NCI-H146 treated with DMSO at 0.1 percent for 48 hours (cell line): ENCODE data around the gene RIN3.

Experiments
- DNase-seq: peaks from one replicate; lab custom pipeline; 2025; ENCODE audit not compliant: unreplicated experiment; lab: John Stamatoyannopoulos, UW

Gene RIN3

DNA sequence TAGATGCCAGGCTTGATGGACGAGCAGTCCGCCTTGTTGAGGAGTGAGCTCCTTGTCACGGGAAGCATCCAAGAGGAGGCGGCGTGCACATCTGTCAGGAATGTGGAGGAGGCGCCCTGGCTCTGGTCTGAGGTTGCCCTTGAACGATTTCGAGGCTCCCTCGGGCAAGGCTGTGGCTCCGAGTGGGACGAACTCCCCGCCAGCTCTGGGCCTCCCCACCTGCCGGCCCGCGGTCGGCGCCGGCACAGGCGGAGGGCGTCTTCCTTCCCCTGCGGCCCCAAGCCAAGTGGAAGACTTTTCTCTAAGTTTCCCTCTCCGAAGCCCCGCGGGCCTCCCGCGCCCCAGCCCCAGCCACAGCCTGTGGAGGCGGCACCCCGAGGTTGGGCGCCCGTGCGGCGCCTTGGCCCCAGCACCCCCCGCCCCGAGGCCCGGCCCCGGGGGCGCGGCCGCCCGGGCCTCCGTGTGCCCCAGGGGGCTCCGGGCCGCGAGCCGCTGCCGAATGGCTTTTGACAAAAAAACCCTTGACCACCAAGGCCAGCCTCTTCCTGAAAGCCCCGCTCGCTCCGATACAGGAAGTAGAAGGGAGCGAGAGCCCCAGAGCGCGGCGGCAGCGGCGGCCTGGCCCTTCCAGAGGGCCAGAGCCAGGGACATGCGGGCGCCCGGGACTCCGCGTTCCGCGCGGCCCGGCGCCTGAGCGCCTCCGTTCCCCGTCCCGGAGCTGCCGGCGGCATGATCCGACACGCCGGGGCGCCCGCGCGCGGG is at the start of gene RIN3:
TSS of gene RIN3 (plus strand) at position 578 of the 762 bp plus-strand sequence. CDS start at position 730, 152 bp downstream.
- DNase-seq, result no peak

- no peak for DNase-seq
Measured at GRCh38 chr14:92464156-92464555, 49.4 kb upstream of the RIN3 start.

- no peak for DNase-seq
Measured at GRCh38 chr14:92464716-92465115, 48.9 kb upstream of the RIN3 start.

DNA sequence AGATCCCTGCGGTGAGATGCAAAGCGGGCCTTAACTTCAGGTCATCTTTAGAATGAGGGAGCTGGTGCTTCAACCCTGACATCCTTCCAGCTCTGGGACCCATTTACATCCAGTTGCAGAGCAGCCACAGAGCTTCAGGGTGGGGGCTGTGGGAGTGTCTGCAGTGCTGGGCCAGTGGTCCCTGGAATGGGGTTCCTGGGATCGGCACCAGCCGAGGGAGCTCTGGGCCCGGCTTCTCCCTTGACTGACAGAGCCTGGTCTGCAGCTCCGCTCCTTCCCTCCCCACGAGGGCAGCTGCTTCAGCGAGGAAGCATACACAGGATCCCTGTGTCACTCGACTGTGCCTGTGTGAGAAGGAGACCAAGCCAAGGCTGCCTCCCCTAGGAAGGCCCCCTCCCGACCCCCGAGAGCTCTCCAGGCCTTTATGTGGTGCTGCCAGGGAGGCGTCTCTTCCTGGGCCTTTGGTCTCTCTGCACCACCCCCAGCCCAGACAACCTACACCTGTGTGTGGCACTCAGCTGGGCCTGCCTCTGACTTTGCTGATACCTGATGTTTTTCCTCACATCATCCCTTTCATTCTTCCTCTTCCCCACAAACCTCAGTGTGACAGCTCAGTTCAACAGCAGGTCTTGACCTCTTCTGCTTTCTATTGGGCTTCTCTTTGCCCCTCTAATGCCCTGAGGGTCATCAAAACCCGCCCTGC is 48.1 kb upstream of the RIN3 start:
- no peak for DNase-seq

DNA sequence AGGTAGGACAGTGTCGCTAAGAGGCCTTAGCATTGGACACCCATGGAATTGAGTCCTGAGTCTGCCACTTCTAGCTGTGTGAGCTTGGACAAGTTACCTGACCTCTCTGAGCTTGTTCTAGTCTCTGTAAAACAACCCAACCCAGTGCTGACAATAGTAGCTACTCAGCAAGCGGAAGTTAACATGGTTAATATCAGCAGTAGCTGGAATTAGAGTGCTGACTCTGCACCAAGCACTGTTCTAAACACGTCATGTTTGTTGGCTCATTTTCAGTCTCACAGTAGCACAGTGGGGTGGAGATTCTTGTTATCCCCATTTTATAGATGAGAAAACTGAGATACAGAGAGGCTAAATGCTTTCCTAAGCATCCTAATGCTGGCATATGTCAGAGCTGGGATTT is 47.5 kb upstream of the RIN3 start:
- no peak for DNase-seq

GRCh38 chr14:92469515-92469914 is 44.1 kb upstream of the RIN3 start:
- no peak for DNase-seq

DNA sequence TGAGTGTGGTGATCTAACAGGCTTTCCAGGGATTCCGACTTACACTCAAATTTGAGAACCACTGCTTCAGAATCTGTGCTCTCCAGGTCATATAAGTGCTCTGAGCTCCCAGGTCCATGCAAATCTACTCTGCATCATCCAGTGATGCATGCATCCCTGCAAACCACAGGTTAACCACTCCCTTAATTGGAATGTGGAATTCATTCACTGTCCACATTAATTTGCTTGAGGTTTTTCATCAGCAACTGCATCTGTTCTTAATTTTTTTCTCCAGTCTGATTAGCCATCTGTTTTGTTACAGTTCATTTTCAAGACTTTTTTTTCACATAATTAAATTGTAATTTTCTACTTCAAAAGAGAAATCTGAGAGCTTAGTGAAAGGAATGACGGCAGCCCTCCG is 43.4 kb upstream of the RIN3 start:
- no peak for DNase-seq

GRCh38 chr14:92470811-92471210 is 42.8 kb upstream of the RIN3 start:
- no peak for DNase-seq

DNA sequence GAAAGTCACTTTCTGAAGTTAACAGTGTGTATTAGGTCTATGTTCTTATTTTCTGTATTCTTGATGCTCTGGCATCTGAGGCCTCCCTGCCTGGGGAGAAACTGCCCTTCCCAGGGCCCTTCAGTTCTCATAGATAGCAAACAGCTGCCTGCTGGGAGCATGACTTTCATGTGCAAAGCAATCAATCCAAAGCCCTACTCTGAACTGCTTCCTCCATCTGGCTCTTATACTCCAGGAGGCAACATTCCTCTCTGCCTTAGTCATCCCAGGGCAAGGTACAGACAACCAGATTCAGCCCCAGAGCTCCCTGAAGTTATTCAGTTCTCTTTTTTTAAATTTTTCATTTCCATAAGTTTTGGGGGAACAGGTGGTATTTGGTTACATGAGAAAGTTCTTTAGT is 41.7 kb upstream of the RIN3 start:
- DNase-seq, result no peak

DNA sequence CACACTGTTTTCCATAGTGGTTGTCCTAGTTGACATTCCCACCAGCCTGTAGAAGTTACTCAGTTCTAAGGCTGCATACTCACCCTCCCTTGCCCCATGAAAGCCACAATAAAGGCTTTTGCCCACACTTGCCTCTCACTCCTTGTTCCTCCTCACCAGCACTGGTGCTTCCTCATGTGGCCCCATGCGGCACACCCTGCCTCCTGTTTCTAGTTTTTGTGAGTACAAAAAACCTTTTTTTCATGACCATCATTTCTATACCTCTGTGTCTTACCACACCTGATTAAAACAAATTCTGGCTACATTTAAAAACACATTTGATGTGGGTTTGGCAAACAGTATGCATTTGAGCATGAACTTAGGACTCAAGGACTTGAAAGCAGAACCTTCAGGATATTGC is 40.7 kb upstream of the RIN3 start:
- no peak for DNase-seq

DNA sequence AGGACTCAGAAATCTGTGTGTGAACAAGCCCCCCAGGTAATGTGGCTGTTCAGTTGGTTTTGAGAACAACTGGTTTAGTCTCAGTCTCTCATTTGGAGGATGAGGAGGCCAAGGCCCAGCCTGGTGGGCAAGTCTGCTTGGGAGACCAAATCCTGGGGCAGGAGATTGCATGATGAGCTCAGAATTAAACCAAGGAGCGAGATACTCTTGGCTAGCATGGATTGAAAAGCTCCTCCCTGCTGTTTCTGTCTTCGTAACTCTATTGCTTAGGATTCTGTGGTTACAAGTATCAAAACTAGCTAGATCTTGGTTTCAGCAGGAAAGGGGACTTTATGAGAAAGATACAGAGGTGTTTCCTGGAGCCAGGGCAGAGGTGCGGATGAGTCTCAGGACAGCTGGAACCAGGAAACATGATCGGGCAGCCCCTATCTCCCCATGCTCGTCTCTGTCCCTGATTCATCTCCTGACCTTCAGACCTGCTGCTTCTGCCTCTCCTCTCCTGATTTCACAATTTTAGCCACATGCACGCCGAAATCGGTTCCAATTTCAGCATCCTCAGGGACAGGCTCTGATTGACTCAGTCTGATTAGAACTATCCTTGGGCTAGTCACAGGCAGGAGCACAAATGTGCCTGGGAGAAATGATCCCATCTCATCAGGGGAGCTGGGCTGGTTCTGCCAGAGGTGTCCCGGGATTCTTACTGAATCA is 40.2 kb upstream of the RIN3 start:
- no peak for DNase-seq

- DNase-seq, result no peak
Measured at GRCh38 chr14:92473969-92474535, 39.5 kb upstream of the RIN3 start.

- DNase-seq, result no peak
Measured at GRCh38 chr14:92475037-92475436, 38.5 kb upstream of the RIN3 start.

- DNase-seq, result no peak
Measured at GRCh38 chr14:92475451-92476187, 38.0 kb upstream of the RIN3 start.

GRCh38 chr14:92480856-92481255 is 32.7 kb upstream of the RIN3 start:
- no peak for DNase-seq

DNA sequence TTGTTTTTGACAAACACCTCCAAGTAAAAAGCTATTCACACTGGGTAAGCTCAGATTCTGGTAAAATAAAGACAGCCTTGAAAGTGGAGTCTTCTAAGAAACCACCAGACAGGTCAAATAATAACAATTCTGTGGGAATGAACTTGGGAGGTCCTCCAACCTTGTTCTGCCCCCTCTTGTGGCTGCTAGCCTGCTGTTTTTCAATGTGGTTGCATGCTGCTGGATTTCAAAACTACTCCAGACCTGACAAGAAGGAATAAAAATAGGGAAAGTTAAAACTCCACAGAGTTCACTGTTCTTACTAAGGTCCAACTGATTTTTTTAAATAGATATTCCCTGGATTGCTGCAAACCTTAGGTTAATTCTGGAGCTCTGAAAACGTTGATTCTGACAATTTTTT is 32.2 kb upstream of the RIN3 start:
- DNase-seq, result no peak

DNA sequence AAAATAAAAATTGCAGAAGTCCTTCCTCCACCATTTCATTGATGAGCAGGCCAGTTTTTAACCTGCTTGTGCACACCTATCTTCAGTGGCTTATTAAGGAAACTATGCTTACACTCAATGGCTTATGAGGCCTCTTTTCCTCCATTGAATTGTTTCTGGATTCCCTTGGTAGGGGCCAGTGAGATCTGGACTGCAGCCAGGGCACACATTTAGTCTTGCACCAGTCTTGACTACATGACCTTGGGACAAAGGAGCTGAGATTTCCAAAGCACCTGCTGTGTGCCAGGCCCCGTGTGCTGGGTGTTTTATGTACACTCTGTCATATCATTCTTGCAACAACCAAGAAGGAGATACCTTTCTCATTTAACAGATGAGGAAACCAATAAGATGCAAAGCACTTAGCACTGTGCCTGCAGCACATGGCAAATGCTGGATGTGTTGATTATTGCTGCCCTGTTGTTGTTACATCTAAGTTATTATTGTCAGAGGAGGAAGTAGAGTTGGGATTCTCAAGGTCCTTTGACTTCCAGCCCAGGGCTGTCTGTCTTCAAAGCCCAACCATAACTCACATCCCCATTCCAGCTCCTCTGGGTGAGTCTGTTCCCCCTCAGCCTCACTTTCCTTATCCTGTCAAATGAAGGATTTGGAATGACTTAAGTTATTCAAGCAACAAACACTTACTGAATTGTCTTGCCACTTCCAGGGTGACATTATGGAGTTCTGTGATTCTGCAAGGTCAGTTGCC is 31.6 kb upstream of the RIN3 start:
- no peak for DNase-seq

- no peak for DNase-seq
Measured at GRCh38 chr14:92482621-92483319, 30.8 kb upstream of the RIN3 start.

DNA sequence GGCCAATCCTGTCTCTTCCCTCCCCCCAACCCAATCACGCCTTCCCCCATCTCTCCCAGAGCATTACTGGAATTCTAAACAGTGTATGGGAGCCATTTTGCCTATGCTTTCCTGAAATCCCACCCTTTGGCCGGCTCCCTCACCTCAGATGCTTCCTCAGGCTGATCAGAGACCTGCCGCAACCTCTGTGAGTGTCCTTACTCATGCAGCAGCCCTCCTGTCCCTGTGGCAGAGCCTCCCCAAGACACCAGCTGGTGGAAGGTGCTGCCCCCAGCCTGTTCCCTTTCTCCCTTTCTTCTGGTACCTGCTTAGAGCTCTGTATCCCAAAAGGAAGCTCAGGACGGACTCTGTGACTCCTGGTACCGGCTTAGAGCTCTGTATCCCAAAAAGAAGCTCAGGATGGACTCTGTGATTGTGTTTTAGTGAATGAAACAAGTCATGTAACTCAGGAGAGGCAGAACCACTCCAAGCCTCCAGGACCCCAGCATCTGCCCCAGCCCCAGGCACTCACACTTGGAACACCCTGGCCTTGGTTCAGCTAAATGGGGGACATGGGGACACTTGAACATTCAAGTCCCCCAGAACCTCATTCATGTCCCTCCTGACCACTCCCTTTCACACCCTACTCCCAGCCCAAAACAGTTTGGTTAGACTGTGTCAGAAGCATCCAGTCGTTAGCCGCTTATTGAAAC is 29.3 kb upstream of the RIN3 start:
- DNase-seq, result no peak
